Prostate gland (tissue), 2 donors: Measurements from ENCODE around the gene HOXD8.

Experiments
- POLR2A ChIP-seq: fragments of 450-650 bp; IDR thresholded peaks from one replicate; pipeline ENCODE4 v1.6.1; 2016; ENCODE audit warnings: antibody characterized with exemption, mild to moderate bottlenecking
- POLR2AphosphoS5 ChIP-seq: sonication (generic); formaldehyde crosslinking; IDR thresholded peaks from one replicate; pipeline ENCODE4 v1.6.1; 2017; ENCODE audit warnings: antibody characterized with exemption
- TF ChIP-seq, protein P1 (sequence below), 4 experiments: fragments of 200-600 bp in 2 of 4; fragments of 450-650 bp in 2 of 4; sonication (generic) in 2 of 4; IDR thresholded peaks; 1 replicate in 3 of 4; 2 replicates in 1 of 4; pipeline ENCODE4 v1.5.1; 2016 to 2019; ENCODE audit warnings: antibody characterized with exemption in 4 of 4, mild to moderate bottlenecking in 2 of 4, moderate library complexity in 2 of 4

GRCh38 chr2:176101216-176101830 lies 28.2 kb upstream of the HOXD8 start:
- TF ChIP-seq, protein P1, sequence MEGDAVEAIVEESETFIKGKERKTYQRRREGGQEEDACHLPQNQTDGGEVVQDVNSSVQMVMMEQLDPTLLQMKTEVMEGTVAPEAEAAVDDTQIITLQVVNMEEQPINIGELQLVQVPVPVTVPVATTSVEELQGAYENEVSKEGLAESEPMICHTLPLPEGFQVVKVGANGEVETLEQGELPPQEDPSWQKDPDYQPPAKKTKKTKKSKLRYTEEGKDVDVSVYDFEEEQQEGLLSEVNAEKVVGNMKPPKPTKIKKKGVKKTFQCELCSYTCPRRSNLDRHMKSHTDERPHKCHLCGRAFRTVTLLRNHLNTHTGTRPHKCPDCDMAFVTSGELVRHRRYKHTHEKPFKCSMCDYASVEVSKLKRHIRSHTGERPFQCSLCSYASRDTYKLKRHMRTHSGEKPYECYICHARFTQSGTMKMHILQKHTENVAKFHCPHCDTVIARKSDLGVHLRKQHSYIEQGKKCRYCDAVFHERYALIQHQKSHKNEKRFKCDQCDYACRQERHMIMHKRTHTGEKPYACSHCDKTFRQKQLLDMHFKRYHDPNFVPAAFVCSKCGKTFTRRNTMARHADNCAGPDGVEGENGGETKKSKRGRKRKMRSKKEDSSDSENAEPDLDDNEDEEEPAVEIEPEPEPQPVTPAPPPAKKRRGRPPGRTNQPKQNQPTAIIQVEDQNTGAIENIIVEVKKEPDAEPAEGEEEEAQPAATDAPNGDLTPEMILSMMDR (IDR thresholded peaks at IDR 0.05), result no peak
- no peak for TF ChIP-seq POLR2A
- no peak for TF ChIP-seq POLR2AphosphoS5
